LNCaP clone FGC (cell line): ENCODE results near the gene FAM9C.
"Not testable (repeated sequence)": the region's sequence is repeated elsewhere in the genome, so short reads cannot be mapped to it uniquely, and the experiment has no call there.

ENCODE experiments used
- DNase-seq: peaks from one replicate; pipeline ENCODE4 v3.0.0-alpha.2; 2011; ENCODE audit warnings: low read depth
- H3K4me3 ChIP-seq: 2 replicates; pipeline ENCODE4 v1.5.1; 2011; ENCODE audit warnings: mild to moderate bottlenecking, low read depth, low read length, control low read depth
- CTCF ChIP-seq: IDR thresholded peaks from 2 replicates; pipeline ENCODE4 v1.5.1; 2012; ENCODE audit warnings: mild to moderate bottlenecking; ENCODE audit not compliant: control insufficient read depth, insufficient read depth; ENCODE audit errors: extremely low read depth

Gene FAM9C

GRCh38 chrX:13074297-13075262 is 30.2 kb upstream of the FAM9C start:
- no peak for DNase-seq
- no peak for TF ChIP-seq CTCF
- no peak overlapping the region for H3K4me3 ChIP-seq

- no peak for TF ChIP-seq CTCF
- H3K4me3 ChIP-seq = no peak overlapping the region
- no peak for DNase-seq
Measured at GRCh38 chrX:13069771-13070416, 25.5 kb upstream of the FAM9C start.

- no peak for TF ChIP-seq CTCF
- DNase-seq = no peak
- H3K4me3 ChIP-seq = no peak overlapping the region
Measured at GRCh38 chrX:13068651-13069050, 24.2 kb upstream of the FAM9C start.

GRCh38 chrX:13067773-13068172 is 23.4 kb upstream of the FAM9C start:
- no peak overlapping the region for H3K4me3 ChIP-seq
- no peak for TF ChIP-seq CTCF
- no peak for DNase-seq

GRCh38 chrX:13066391-13066790 is 22.0 kb upstream of the FAM9C start:
- DNase-seq = no peak
- no peak for TF ChIP-seq CTCF
- H3K4me3 ChIP-seq = no peak overlapping the region

- DNase-seq = peak; percentile 82
- H3K4me3 ChIP-seq = no peak overlapping the region
- TF ChIP-seq CTCF = no peak
Measured at GRCh38 chrX:13064599-13065143, 20.3 kb upstream of the FAM9C start.

- DNase-seq, H3K4me3 ChIP-seq: not testable (repeated sequence)
Measured at GRCh38 chrX:13063124-13063523, 18.7 kb upstream of the FAM9C start.

GRCh38 chrX:13062331-13062730 is 17.9 kb upstream of the FAM9C start:
- H3K4me3 ChIP-seq, DNase-seq: not testable (repeated sequence)

- not testable (repeated sequence) for H3K4me3 ChIP-seq, DNase-seq
Measured at GRCh38 chrX:13061215-13061708, 16.8 kb upstream of the FAM9C start.
